GM21717 (cell line): ENCODE data around the gene KASH5.
"Not testable (repeated sequence)": the region's sequence is repeated elsewhere in the genome, so short reads cannot be mapped to it uniquely, and the experiment has no call there.

ENCODE experiments used
- ATAC-seq: cut with Tn5 transposase; IDR thresholded peaks from one replicate; pipeline ENCODE4 v1.9.1; 2021; ENCODE audit warnings: mild to moderate bottlenecking, moderate library complexity; ENCODE audit not compliant: unreplicated experiment

Gene KASH5

GRCh38 chr19:49362048-49362928, 25.8 kb upstream of the KASH5 start, which contains the start of gene TEAD2:
Gene TEAD2 (minus strand): TSS chr19:49362416. CDS start chr19:49360075, 2,341 bp downstream.
- ATAC-seq = no peak

GRCh38 chr19:49362929-49363267, 25.2 kb upstream of the KASH5 start:
- ATAC-seq = no peak

- peak; percentile 63 for ATAC-seq
Observed at GRCh38 chr19:49363268-49364082, 24.6 kb upstream of the KASH5 start, which contains the start of gene DKKL1. Gene DKKL1 (plus strand): TSS chr19:49363877. CDS start chr19:49363999, 122 bp downstream.

GRCh38 chr19:49364083-49364737, 23.8 kb upstream of the KASH5 start:
- ATAC-seq = no peak

GRCh38 chr19:49366110-49366509, 21.9 kb upstream of the KASH5 start:
- ATAC-seq = no peak

GRCh38 chr19:49368711-49369358, 19.2 kb upstream of the KASH5 start:
- ATAC-seq = no peak

- ATAC-seq = no peak
Observed at GRCh38 chr19:49371184-49371583, 16.9 kb upstream of the KASH5 start.

- ATAC-seq = not testable (repeated sequence)
Observed at GRCh38 chr19:49373174-49373573, 14.9 kb upstream of the KASH5 start.

- ATAC-seq = no peak
Observed at GRCh38 chr19:49374665-49375434, 13.2 kb upstream of the KASH5 start.

GRCh38 chr19:49378512-49378911, 9.5 kb upstream of the KASH5 start:
- no peak for ATAC-seq

GRCh38 chr19:49380391-49380790, 7.7 kb upstream of the KASH5 start:
- ATAC-seq = no peak

- ATAC-seq = no peak
Observed at GRCh38 chr19:49382639-49383038, 5.4 kb upstream of the KASH5 start.

- ATAC-seq = no peak
Observed at GRCh38 chr19:49383599-49383998, 4.5 kb upstream of the KASH5 start.

- ATAC-seq = no peak
Observed at GRCh38 chr19:49389406-49389805, 1.4 kb downstream of the KASH5 start.

- no peak for ATAC-seq
Observed at GRCh38 chr19:49390131-49390928, 2.3 kb downstream of the KASH5 start.

GRCh38 chr19:49390929-49391359, 2.9 kb downstream of the KASH5 start:
- no peak for ATAC-seq

- no peak for ATAC-seq
Observed at GRCh38 chr19:49391581-49392399, 3.7 kb downstream of the KASH5 start.

GRCh38 chr19:49393881-49394280, 5.8 kb downstream of the KASH5 start:
- ATAC-seq = no peak
